ENCODE measurements around the gene PAQR8.

Gene PAQR8

GRCh38 chr6:52347818-52348217, 14.1 kb upstream of the PAQR8 start:
- no peak for DNase-seq (ENCODE audit: low spot score)

- DNase-seq (ENCODE audit: low spot score), result no peak
These were observed 10.1 kb upstream of the PAQR8 start for GRCh38 chr6:52351879-52352238.

- DNase-seq (ENCODE audit: low spot score), result peak; percentile 78
These were observed 9.5 kb upstream of the PAQR8 start for GRCh38 chr6:52352239-52353018.

- no peak for DNase-seq (ENCODE audit: low spot score)
These were observed 5.9 kb upstream of the PAQR8 start for GRCh38 chr6:52356017-52356416.

GRCh38 chr6:52359403-52359802, 2.5 kb upstream of the PAQR8 start:
- no peak for DNase-seq (ENCODE audit: low spot score)

GRCh38 chr6:52360028-52360427, 1.9 kb upstream of the PAQR8 start:
- no peak for DNase-seq (ENCODE audit: low spot score)

- peak; percentile 26 for DNase-seq (ENCODE audit: low spot score)
These were observed 1.1 kb upstream of the PAQR8 start for GRCh38 chr6:52360601-52361413.

- DNase-seq (ENCODE audit: low spot score), result no peak
These were observed 472 bp upstream of the PAQR8 start for GRCh38 chr6:52361414-52361944.

GRCh38 chr6:52362443-52363227, 684 bp downstream of the PAQR8 start:
- peak; percentile 34 for DNase-seq (ENCODE audit: low spot score)

GRCh38 chr6:52363228-52363867, 1.4 kb downstream of the PAQR8 start:
- no peak for DNase-seq (ENCODE audit: low spot score)

GRCh38 chr6:52364480-52365166, 2.7 kb downstream of the PAQR8 start:
- DNase-seq (ENCODE audit: low spot score), result no peak

- DNase-seq (ENCODE audit: low spot score), result no peak
These were observed 3.4 kb downstream of the PAQR8 start for GRCh38 chr6:52365317-52365716.

GRCh38 chr6:52365866-52366540, 4.1 kb downstream of the PAQR8 start:
- no peak for DNase-seq (ENCODE audit: low spot score)

GRCh38 chr6:52368002-52368401, 6.1 kb downstream of the PAQR8 start:
- DNase-seq (ENCODE audit: low spot score), result no peak

GRCh38 chr6:52369234-52369633, 7.3 kb downstream of the PAQR8 start:
- no peak for DNase-seq (ENCODE audit: low spot score)

GRCh38 chr6:52371656-52372191, 9.8 kb downstream of the PAQR8 start:
- no peak for DNase-seq (ENCODE audit: low spot score)

- no peak for DNase-seq (ENCODE audit: low spot score)
These were observed 11.3 kb downstream of the PAQR8 start for GRCh38 chr6:52373151-52373690.

- no peak for DNase-seq (ENCODE audit: low spot score)
These were observed 12.3 kb downstream of the PAQR8 start for GRCh38 chr6:52374247-52374646.

GRCh38 chr6:52375780-52376556, 14.0 kb downstream of the PAQR8 start:
- DNase-seq (ENCODE audit: low spot score), result no peak

Measured in hepatic stellate cell (primary cell).